Activated CD4-positive, alpha-beta T cell treated with anti-CD3 and anti-CD28 coated beads, Interleukin-2, amount 50 U/mL, for 4 hours (primary cell): ENCODE measurements around the gene GNG8.

Experiments used
- DNase-seq, 2 experiments: peaks; one replicate each; pipeline ENCODE4 v3.0.0-alpha.2; 2020

GNG8 gene

DNA sequence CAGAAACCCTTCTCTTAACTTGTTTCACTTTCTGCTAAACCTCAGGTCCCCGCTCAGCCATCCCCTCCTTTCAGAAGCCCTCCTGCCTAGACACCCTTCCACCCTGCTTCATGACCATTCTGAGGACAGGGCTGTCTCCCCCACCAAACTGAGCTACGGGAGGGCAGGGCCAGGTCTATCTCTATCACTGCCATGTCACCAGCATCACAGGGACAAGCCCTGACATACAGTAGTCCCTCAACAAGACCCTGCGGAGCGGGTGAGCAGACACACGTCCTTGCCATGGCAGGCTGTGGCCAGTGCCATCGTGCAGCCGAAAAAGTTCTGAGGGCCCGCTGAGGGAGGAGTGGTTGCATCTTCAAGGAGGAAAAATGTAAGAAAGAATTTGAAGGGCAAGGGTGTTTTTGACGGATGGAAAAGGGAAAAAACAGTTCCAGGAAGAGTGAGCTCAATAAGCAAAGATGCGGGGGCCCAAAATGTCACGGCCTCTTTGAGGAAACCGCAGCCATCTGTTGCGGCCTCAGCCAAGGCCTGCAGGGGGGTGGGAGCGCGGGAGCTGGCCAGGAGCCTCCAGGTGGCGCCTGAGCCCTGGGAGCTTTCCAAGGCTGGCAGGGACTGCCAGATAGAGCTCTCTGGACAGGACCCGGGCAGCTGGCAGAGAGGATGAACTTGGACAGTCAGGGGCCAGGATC lies 19.2 kb downstream of the GNG8 start:
- peak; percentile 44 to 57 for DNase-seq

DNA sequence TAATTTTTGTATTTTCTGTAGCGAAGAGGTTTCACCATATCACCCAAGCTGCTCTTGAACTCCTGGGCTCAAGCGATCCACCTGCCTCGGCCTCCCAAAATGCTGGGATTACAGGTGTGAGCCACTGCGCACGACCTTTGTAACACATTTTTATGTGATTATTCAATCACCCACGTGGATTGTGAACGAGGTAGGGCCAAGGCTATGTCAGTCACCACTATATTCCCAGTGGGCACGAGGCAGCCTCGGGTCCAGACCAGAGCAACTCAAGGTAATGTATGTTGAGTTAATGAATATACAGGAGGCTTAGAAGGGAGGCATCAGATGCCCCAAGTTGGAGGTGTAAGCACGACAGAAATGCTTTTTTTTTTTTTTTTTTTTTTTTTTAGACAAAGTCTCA lies 20.0 kb downstream of the GNG8 start:
- no peak for DNase-seq

DNA sequence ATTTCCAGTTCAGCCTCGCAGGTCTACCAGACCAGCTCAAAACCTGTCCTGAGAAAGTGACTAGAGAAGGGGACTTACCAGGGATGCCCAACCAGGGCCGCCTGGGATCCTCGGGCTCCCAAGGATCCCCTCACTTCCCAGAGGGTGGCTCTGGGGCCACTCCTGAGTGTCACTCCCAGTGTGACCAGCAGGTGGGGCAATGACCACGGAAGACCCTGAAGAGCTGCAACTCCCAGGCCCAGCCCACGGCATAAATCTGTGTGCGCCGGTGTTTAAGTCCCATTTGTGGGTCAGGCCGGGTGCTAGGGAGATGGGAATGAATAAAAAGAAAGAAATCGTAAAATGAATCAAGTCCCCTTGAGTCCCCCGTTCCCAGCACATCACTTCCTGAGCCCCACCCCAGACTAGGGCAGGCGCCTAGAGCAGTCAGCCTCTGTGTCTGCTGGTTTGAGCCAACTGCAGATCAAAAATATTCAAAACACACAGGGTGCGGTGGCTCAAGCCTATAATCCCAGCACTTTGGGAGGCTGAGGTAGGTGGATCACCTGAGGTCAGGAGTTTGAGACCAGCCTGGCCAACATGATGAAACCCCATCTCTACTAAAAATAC lies 21.8 kb downstream of the GNG8 start:
- DNase-seq = peak; percentile 79 to 83

DNA sequence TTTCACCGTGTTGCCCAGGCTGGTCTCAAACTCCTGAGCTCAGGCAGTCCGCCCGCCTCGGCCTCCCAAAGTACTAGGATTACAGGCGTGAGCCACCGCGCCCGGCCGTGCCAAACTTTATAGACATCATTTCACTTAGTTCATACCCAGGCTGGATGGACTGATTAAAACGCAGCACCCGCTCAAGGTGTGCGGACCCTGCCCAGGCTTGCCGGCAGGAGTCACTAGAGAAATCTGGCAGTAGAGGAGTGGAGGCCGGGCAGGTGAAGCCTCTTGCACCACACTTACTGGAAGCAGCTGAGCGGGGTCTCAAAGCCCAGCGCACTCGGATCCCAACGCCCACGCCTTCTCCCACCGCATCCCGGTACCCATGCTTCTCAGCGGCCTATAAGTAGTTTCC lies 22.5 kb downstream of the GNG8 start:
- no peak for DNase-seq

DNA sequence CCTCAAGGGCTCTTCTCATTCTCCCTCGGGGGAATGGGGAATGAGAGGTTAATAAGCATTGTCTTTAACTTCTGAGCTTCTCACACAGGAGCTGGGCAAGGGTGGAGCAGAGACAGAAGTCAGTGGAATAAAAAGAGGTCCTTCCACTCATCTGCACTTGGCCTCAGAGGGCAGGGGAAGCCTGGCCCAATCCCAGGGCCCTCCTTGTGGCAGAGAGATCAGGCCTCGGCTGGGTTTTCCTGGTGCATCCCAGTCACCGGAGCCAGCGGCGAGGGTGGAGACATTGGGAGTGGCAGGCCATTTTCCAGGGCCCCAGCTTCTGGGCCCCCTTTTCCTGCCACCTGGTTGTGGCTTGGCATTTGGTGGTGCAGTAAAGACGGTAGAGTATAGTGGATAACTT lies 24.2 kb downstream of the GNG8 start:
- DNase-seq = no peak

DNA sequence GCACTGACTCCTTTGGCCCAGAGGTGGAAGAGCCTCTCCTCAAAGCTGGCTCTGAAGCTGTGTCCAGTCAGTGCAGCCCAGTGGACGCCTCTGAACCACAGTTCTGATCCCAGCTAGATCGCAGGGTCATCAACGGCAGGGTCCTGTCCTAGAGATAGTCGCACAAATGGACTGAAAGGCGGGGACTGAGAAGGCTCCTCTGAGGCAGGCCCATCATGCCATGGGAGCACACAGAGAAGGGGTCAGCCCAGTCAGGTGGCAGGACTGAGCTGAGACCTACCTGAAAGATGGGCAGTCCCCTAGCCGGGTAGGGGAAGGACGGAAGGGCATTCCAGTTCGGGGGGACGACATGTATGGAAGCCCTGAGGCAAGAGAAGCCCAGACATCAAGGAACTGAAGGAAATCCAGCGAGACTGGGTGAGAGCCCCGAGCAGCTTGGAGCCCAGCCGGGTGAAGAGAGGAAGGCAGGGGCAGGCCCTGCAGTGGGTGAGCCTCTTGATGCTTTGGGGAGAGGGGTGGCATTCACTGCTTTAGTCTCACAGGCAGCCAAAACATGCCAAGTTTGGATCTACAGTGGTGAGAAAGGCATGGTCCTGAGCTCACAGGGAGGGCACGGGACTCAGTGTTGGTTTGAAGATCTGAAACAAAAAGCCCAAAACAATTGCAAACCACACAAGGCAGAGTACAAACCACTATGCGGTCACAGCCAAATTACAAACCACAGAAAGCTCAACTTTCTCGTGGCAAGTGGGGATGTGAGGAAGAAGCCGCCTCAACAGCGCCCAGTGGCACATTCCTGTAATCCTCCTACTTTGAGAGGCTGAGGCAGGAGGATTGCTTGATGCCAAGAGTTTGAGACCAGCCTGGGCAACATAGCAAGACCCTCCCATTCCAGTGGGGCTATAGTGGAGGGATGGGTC lies 24.9 kb downstream of the GNG8 start:
- DNase-seq = no peak

DNA sequence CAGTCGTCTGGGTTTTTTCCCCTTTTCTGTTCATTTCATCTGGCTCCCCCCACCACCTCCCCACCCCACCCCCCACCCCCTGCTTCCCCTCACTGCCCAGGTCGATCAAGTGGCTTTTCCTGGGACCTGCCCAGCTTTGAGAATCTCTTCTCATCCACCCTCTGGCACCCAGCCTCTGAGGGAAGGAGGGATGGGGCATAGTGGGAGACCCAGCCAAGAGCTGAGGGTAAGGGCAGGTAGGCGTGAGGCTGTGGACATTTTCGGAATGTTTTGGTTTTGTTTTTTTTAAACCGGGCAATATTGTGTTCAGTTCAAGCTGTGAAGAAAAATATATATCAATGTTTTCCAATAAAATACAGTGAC lies 25.6 kb downstream of the GNG8 start:
- DNase-seq = no peak

DNA sequence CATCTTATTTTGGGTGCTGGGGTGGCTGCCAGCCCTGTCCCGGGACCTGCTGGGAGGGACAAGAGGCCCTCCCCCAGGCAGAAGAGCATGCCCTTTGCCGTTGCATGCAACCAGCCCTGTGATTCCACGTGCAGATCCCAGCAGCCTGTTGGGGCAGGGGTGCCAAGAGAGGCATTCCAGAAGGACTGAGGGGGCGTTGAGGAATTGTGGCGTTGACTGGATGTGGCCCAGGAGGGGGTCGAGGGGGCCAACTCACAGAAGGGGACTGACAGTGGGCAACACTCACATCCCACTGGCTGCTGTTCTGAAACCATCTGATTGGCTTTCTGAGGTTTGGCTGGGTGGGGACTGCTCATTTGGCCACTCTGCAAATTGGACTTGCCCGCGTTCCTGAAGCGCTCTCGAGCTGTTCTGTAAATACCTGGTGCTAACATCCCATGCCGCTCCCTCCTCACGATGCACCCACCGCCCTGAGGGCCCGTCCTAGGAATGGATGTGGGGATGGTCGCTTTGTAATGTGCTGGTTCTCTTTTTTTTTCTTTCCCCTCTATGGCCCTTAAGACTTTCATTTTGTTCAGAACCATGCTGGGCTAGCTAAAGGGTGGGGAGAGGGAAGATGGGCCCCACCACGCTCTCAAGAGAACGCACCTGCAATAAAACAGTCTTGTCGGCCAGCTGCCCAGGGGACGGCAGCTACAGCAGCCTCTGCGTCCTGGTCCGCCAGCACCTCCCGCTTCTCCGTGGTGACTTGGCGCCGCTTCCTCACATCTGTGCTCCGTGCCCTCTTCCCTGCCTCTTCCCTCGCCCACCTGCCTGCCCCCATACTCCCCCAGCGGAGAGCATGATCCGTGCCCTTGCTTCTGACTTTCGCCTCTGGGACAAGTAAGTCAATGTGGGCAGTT lies 26.2 kb downstream of the GNG8 start:
- DNase-seq = no peak

DNA sequence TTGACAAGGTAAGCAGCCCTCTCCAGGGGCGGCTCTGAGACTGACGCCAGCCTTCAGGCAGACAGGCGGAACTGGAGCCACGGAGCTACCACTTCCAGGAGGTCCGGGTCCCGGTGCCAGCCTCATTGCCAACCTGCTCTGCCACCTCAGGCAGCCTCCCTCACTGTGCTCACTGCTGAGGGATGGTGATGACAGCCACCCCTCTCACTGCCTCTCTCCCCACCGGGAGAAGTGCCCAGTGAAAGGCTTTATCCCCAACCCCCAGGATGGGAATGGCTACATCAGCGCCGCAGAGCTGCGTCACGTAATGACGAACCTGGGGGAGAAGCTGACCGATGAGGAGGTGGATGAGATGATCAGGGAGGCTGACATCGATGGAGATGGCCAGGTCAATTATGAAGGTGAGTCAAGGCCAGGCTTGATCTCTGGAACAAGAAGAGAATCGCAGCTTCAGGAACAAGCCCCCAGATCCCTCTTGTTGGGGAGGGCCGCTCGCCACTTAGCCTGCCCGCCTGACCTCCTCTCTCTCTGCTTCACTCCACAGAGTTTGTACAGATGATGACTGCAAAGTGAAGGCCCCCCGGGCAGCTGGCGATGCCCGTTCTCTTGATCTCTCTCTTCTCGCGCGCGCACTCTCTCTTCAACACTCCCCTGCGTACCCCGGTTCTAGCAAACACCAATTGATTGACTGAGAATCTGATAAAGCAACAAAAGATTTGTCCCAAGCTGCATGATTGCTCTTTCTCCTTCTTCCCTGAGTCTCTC lies 27.2 kb downstream of the GNG8 start:
- DNase-seq = no peak

DNA sequence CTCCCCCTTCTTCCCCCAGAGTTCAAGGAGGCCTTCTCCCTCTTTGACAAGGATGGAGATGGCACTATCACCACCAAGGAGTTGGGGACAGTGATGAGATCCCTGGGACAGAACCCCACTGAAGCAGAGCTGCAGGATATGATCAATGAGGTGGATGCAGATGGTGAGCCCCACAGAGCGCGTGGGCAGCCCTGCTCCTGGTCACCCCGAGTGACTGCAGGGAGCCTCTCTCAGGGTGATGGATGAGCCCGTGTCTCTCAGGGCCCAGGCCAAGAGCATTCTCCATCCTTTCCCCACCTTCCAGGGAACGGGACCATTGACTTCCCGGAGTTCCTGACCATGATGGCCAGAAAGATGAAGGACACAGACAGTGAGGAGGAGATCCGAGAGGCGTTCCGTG lies 27.8 kb downstream of the GNG8 start:
- no peak for DNase-seq

DNA sequence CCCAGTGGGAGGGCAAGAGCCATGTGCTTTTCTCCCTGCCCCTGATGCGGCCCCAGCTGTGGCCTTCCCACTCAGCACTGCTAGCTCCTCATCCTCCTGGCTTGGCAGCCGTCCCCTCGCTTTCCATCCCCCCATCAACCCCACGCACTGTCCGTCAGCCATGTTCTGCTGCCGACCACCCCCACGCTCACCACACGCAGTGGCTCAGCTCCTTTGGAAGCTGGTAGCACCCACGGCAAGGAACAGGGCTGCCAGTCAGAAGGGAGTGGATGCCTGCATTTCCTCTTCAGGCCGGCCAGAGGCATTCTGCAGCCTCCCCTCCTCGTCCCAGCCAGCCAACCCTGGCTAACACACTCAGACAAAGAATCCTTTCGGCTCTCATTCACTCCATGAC lies 28.6 kb downstream of the GNG8 start:
- no peak for DNase-seq

DNA sequence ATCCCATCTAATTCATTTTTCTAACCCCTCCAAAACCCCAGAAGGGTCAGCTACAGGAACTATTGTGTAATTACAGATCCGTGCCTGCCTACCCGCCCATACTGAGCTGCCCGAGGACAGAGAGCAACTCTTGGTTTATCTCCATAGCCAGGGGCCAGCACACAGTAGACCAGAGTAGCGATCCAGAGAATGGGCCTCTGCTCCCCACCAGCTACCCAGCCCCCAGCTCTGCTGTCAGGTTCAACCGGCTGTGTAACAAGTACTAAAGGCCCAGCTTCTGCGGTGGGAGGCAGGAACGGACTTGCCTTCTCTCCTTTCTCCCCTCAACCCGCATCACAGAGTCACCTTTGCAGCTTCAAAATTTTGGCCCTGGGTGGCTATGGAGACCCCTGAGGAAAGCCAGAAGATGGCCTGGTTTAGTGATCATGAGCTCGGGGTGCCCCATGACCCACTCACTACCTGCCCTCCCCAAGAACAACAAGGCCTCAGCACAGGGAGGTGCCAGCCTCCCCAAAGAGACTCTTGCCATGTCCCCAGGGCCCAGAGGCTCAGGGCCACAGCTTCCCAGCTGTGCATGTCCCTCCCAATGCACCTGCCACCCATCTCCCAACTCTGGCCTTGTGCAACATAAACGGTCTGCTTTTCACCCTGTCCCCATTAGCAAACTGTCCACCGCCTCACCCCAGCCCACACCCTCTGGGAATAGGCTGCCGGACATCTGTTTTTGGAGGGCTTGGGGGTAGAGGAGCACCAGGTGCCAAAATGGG lies 29.1 kb downstream of the GNG8 start:
- DNase-seq = no peak

DNA sequence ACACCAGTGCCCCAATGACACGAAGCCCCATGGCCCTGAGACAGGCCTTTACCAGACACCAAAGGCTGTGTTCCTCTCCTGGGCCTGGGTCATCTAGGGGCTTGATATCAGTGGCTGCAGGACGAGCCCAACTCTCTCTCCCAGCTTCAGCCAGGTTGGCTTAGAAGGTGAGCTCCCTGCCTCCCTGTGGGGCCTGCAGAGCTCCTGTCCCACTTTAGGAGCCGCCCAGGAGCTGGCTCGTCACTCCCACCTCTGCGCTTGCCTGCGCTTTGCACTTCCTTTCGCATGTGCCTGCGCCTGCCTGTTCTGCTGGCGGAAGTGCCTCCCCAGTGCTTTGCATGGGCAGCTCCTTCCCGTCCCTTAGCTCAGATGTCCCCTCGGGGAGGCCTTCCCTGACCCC lies 30.0 kb downstream of the GNG8 start:
- no peak for DNase-seq

DNA sequence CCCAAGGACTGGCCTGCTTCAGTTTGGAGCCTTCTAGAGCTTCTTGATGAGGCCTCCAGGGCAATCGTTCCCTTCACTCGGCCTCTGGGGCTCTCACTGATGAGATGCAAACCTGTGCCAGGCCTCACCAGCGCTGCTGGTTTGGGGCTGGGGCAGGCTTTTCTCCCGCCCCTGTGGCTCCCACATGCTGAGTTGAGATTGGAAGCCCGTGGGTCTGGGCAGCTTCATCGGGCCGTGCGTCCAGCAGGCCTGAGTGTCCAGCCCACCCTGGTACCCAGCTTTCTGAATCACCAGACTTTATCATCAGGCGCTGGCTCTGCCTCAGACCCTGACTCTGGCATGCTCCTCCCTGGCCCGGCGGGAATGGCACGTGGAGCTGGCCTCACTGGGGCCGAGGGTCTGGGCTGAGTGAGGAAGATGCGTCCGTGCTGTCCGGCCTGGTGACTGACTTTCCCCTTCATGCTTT lies 30.6 kb downstream of the GNG8 start:
- no peak for DNase-seq

DNA sequence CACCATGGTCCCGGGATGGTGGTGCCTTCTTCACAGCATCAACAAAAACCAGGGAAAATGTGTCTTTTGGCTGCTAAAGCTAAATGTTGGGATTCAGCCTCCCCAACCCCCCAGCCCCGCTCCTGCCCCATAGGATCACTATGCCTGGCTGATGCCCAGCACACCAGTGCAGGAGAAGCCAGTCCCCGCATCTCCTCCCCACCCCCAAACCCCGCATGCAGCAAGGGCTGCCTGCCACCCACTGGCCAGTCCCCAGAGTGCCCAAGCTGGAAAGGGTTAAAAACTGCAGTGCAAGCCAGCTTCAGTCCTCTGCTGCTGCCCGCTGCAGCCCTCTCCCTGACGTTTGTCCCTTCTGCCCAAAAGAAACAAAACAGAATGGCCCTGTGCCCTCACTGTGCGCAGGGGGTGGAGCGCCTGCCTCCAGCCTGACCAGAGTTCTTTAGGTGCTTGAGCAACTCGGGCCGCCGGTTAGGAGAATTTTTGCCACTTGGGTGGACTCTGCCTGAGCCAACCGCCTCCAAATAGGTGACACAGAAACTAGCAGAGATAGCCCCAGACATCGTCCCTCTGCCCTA lies 31.1 kb downstream of the GNG8 start:
- DNase-seq = no peak

DNA sequence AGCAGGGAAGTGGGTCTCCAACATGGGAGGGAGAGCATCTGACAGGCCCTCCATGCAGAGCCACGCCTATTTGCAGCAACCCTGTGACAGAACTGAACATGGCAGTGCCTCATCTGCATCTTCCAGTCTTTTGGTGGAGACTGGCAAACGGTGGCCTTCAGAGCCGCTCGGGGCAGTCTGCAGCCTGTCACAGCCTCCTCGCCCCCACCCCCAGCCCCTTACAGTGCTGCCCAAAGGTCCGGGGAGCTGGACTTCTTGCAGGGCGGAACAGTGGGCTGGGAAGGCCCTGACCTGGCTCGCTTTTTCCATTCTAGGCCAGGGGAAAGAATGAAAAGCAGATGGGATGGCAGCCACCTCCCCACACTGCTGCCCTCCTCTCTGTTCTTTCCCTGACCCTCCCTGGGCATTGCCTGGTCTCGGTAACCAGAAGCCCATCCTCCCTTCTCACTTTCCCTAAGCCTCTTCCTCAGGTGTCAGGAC lies 32.2 kb downstream of the GNG8 start:
- DNase-seq = no peak

DNA sequence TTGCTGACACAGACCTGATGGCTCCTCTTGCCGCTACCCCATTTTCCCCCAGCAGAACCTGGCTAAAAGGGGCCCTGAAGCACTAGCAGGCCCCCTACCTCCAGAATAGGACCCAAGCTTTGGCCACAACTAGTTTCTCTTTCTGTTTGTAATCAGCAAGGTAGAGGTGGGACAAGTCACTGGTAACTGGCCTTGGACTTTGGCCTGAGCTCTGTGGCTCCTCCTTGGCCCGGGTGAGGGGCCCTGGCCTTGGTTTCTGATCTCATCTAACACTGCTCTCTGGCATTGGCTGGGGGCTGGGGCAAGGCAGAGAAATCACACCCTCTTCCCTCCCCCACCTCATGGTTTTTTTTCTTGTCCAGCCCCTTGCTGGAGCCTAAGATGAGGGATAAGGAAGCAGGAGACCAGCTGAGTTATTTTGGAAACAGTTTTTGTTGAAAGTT lies 32.8 kb downstream of the GNG8 start:
- DNase-seq = no peak

DNA sequence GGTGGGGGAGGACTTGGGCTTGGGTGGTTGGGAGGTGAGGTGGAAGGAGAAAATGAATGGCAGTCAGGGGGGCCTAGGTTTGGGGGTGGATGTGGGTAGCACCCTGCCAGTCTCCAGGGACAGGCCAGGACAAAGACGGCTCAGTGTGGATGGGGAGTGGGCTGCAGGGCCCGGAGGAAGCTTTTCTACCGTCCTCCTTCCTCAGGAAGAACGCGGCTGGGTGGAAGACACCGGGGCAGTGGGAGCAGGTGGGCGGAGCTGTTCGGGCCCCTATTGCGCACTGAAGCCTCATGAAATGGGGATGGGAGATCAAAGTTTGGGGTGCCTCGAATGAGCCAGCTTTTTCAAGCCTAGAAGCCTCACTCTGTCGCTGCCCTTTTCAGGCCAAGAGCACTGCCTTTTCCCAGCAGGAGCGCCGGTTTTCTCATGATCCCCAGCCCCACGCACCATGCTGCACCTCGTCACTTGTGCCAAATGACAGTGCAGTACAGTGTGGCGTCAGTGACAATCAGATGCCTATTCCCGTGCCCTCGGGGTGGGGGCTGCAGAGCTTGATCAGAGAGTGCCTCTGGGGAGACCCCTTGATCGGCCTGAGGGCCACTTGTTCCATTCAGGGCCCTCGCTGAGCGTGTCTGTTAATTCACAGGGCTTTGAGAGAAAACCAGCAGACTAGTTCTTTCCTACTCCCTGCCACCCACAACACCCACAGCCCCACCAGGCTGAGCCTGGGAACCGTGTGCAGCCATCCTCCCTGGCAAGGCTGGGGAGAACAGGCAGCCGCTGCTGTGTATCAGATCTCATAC lies 33.4 kb downstream of the GNG8 start:
- DNase-seq = peak; percentile 61 to 72

DNA sequence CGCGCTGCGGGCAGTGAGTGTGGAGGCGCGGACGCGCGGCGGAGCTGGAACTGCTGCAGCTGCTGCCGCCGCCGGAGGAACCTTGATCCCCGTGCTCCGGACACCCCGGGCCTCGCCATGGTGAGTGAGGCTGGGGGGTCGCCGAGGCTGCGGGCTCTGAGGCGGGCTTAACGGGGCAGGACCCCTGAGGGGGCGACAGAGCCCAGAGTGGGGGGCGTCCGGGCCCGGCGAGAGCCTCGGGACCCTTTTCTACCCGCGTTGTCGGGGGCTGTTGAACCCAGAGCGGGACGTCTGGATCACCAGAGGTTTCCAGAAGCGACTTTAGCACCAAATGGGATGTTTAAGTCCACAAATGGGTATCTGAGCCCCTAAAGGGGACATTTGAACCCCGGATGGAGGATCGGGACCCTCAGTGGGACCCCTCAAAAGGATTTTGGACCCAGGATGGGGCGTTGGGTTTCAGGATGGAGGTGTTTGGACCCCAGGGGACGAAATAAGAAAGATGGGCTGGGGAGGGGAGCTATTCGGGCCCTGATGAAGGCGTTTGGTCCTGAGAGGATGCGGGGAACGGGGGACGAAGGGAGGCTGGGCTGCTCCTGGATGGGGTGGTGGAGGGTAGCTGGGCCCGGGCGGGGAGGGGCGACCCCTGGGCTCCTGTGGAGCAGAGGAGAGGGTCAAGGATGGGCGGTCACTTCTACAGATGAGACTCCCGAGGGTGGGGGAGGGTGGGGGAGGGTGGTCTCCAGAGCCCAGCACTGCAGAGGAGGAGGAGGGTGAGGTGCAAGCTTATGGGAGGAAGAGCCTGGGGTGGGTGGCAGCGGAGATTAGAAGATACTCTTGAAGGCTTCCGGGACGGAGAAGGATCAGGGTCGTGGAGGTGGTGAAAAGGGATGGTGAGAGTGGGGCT lies 34.4 kb downstream of the GNG8 start, which contains the start of gene CALM3:
Gene CALM3 (plus strand): TSS at position 13 of the 907 bp plus-strand sequence. CDS start 105 bp downstream, at position 118.
- DNase-seq = no peak
